Activated CD8-positive, alpha-beta T cell treated with anti-CD3 and anti-CD28 coated beads for 36 hours (primary cell): ENCODE data around the gene MTCH2. TPM values are rescaled to one million over a fixed set of nuclear protein-coding genes. Genes with fewer than 3 reads are reported as not detected.

ENCODE experiments used
- ATAC-seq: fragments of 200-7000 bp; cut with Tn5 transposase; one replicate; pipeline ENCODE4 v1.10.0; 2021; ENCODE audit warnings: mild to moderate bottlenecking, moderate library complexity
- CTCF ChIA-PET: fragments of 350-600 bp; sonication (Branson Sonifier 250); formaldehyde crosslinking; loops from one replicate; lab custom pipeline; 2021; ENCODE audit warnings: antibody characterized with exemption; lab: Charles Lee
- POLR2A ChIA-PET: fragments of 350-600 bp; sonication (Branson Sonifier 250); formaldehyde crosslinking; loops from one replicate; lab custom pipeline; 2021; ENCODE audit warnings: antibody characterized with exemption; lab: Charles Lee
- DNase-seq: peaks from one replicate; pipeline ENCODE4 v3.0.0-alpha.2; 2020
- H3K27ac Mint-ChIP-seq: one replicate; pipeline ENCODE4 v1.8.0; 2021; ENCODE audit warnings: mild to moderate bottlenecking, mixed read lengths
- H3K27me3 Mint-ChIP-seq: one replicate; pipeline ENCODE4 v1.8.0; 2021; ENCODE audit warnings: mixed read lengths
- H3K36me3 Mint-ChIP-seq: one replicate; pipeline ENCODE4 v1.8.0; 2021; ENCODE audit warnings: low read depth, mixed read lengths
- H3K4me1 Mint-ChIP-seq: one replicate; pipeline ENCODE4 v1.8.0; 2021; ENCODE audit warnings: low read depth, mixed read lengths
- H3K4me3 Mint-ChIP-seq: one replicate; pipeline ENCODE4 v1.8.0; 2021; ENCODE audit warnings: mild to moderate bottlenecking, moderate library complexity, mixed read lengths
- H3K9me3 Mint-ChIP-seq: one replicate; pipeline ENCODE4 v1.8.0; 2021; ENCODE audit warnings: mixed read lengths
- intact Hi-C: fragments of 100-400 bp; cut with micrococcal nuclease; formaldehyde crosslinking; loops from one replicate; pipeline ENCODE4 v1.10.0; 2022
- total RNA-seq, 2 experiments: library from RNA; stranded (reverse); gene quantifications; one replicate each; pipeline ENCODE4 v1.2.3, GENCODE V29; 2021
- TF ChIP-seq, protein P1 (sequence below): fragments of 200-600 bp; IDR thresholded peaks from one replicate; pipeline ENCODE4 v1.8.0; 2022; ENCODE audit warnings: antibody characterized with exemption, mild to moderate bottlenecking

MTCH2 gene
- total RNA-seq, 2 experiments from 2014 or later, result 144 to 145 TPM

GRCh38 chr11:47583844-47584243, 58.5 kb downstream of the MTCH2 start:
- no peak overlapping the region for H3K4me3 Mint-ChIP-seq
- ChIA-PET POLR2A (interaction anchor here (1.4 kb wide), 1 partner anchor 10 kb away, joined by 3 read pairs; no protein-coding TSS in a partner anchor), CTCF (interaction anchor here (1.0 kb wide), 2 partner anchors 85 to 96 kb away, joined by 3 read pairs; no protein-coding TSS in a partner anchor)
- intact Hi-C loops, result no loop called here
- no peaks in the 10 kb centered on the region for H3K27me3 Mint-ChIP-seq
- no peak overlapping the region for H3K27ac Mint-ChIP-seq
- peaks cover 33% of the 10 kb centered on the region for H3K36me3 Mint-ChIP-seq
- ATAC-seq (no peak), DNase-seq (no peak)
- no peaks in the 10 kb centered on the region for H3K9me3 Mint-ChIP-seq
- H3K4me1 Mint-ChIP-seq, result peaks cover 19% of the 10 kb centered on the region
- TF ChIP-seq, protein P1, sequence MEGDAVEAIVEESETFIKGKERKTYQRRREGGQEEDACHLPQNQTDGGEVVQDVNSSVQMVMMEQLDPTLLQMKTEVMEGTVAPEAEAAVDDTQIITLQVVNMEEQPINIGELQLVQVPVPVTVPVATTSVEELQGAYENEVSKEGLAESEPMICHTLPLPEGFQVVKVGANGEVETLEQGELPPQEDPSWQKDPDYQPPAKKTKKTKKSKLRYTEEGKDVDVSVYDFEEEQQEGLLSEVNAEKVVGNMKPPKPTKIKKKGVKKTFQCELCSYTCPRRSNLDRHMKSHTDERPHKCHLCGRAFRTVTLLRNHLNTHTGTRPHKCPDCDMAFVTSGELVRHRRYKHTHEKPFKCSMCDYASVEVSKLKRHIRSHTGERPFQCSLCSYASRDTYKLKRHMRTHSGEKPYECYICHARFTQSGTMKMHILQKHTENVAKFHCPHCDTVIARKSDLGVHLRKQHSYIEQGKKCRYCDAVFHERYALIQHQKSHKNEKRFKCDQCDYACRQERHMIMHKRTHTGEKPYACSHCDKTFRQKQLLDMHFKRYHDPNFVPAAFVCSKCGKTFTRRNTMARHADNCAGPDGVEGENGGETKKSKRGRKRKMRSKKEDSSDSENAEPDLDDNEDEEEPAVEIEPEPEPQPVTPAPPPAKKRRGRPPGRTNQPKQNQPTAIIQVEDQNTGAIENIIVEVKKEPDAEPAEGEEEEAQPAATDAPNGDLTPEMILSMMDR, result no peak

DNA sequence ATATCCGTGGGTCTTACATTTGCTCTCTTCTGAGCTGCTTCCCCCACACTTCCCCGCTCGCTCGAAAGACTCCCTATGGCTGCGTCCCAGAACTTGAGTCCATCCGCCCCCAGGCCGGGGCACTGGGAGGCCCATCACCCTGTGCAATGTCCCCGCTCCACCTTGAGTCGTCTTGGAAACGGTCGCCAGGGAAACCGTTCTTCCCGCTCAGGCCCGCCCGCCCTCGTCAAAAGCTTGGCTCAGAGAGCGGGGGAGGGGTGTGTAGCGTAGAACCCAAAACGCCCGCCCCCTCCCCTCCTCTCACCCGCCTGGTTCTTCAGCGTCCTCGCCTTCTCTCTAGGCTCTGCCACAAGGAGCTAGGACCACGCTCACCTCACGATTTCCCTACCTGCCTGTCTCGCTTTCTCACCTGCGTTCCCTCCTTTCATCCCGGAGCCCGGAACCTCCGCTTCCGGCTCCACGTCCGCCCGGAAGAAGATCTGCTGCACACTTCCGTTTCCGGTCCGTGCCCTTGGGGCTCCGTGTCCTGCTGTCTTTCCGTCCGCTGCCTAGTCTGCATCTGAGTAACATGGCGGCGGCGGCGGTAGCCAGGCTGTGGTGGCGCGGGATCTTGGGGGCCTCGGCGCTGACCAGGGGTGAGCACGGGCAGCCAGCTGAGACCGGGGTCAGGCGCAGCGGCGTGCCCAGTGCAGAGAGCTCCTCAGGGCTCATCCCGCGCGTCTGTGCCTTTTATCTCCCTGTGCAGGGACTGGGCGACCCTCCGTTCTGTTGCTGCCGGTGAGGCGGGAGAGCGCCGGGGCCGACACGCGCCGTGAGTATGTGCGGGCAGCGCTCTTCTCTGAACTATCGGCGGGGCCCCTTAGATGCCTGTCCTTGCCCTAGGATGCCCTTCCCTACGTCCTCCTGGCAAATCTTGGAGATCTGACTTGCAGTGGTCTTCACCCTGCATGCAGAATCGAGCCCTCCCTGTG, 63.5 kb downstream of the MTCH2 start, which contains the start of the genes KBTBD4 and NDUFS3:
Gene KBTBD4 (minus strand): TSS at position 447 of the 971 bp plus-strand sequence. CDS start 19 bp downstream, at position 428.
Gene NDUFS3 (plus strand): TSS at position 551 of the 971 bp plus-strand sequence. CDS start 18 bp downstream, at position 569.
- ATAC-seq (peak; percentile 95), DNase-seq (peak; percentile 90)
- intact Hi-C loops, result no loop called here
- Mint-ChIP-seq H3K36me3 (peaks cover 53% of the 10 kb centered on the region), H3K9me3 (no peaks in the 10 kb centered on the region), H3K4me3 (peak within 1 kb of the TSS; percentile 92), H3K27me3 (no peaks in the 10 kb centered on the region), H3K27ac (peak within 1 kb of the TSS; percentile 98), H3K4me1 (peaks cover 34% of the 10 kb centered on the region)
- POLR2A ChIA-PET, result interaction anchor here (0.6 to 4.3 kb wide), 14 partner anchors 9 to 429 kb away, joined by 3 to 48 read pairs (median 4); partner anchors contain the start of genes C1QTNF4, CELF1, FNBP4 and PSMC3
- TF ChIP-seq, protein P1, result no peak
- CTCF ChIA-PET, result interaction anchor here (0.7 to 1.8 kb wide), 4 partner anchors 12 to 878 kb away, joined by 3 to 6 read pairs (median 4); partner anchors contain the start of gene ZNF408

DNA sequence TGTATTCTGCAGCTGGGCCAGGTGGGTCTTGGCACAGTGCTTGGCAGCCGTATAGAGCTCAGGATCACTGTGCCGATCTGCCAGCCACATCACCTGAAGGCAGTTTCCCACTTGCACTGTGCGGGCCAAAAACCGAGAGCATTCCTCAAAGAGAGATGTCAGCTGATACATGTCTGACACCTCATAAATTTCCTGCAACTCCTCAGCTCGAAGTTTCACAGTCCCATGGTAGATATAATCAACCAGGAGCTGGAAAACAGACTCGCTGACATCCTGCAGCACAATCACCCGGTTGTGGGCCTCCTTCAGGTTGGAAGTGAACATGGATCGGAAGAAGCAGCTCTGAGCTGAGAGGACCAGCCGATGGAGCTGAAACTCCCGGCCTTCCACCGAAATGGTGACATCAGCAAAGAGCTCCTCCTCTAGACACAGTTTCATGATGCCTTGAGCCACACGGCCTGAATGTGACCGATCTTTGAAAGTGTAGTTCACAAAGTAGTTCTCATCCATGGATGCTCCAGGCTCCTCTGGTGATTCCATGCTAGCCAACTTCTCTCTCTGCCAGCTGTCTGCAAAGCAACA, 64.8 kb downstream of the MTCH2 start:
- H3K27ac Mint-ChIP-seq, result peak overlapping the region; percentile 98
- intact Hi-C loops, result no loop called here
- H3K27me3 Mint-ChIP-seq, result no peaks in the 10 kb centered on the region
- H3K4me3 Mint-ChIP-seq, result peak overlapping the region; percentile 92
- peaks cover 56% of the 10 kb centered on the region for H3K36me3 Mint-ChIP-seq
- no peak for DNase-seq
- POLR2A ChIA-PET, result interaction anchor here (0.9 to 4.3 kb wide), 6 partner anchors 9 to 269 kb away, joined by 3 to 48 read pairs (median 5); partner anchors contain the start of genes CELF1, FNBP4, PSMC3 and PTPMT1
- TF ChIP-seq, protein P1, result no peak
- CTCF ChIA-PET, result interaction anchor here (1.8 kb wide), 1 partner anchor 24 kb away, joined by 5 read pairs; no protein-coding TSS in a partner anchor
- no peak for ATAC-seq
- H3K9me3 Mint-ChIP-seq, result no peaks in the 10 kb centered on the region
- H3K4me1 Mint-ChIP-seq, result peaks cover 36% of the 10 kb centered on the region

GRCh38 chr11:47573321-47573720, 69.0 kb downstream of the MTCH2 start:
- peaks cover 44% of the 10 kb centered on the region for H3K36me3 Mint-ChIP-seq
- no peak overlapping the region for H3K4me3 Mint-ChIP-seq
- no peak overlapping the region for H3K27ac Mint-ChIP-seq
- TF ChIP-seq, protein P1, result no peak
- H3K9me3 Mint-ChIP-seq, result no peaks in the 10 kb centered on the region
- no peaks in the 10 kb centered on the region for H3K27me3 Mint-ChIP-seq
- no peak for ATAC-seq
- ChIA-PET CTCF (interaction anchor here (1.3 to 1.7 kb wide), 2 partner anchors 8 to 20 kb away, joined by 4 to 7 read pairs; partner anchors contain the start of genes CELF1 and PTPMT1), POLR2A (interaction anchor here (0.8 to 1.3 kb wide), 3 partner anchors 9 to 22 kb away, joined by 3 read pairs; no protein-coding TSS in a partner anchor)
- DNase-seq, result no peak
- peaks cover 23% of the 10 kb centered on the region for H3K4me1 Mint-ChIP-seq
- intact Hi-C loops, result no loop called here
